GM23338 (cell line): ENCODE results near the gene DCT. TPM values are rescaled to one million over a fixed set of nuclear protein-coding genes. Genes with fewer than 3 reads are reported as not detected.

Experiments
- ATAC-seq: fragments of 200-7000 bp; cut with Tn5 transposase; 3 replicates; pipeline ENCODE4 v1.9.1; 2020
- DNase-seq: peaks from one replicate; pipeline ENCODE4 v3.0.0-alpha.2; 2015; ENCODE audit warnings: low spot score
- H2AFZ ChIP-seq: fragments of 200-600 bp; sonication (generic); 2 replicates; pipeline ENCODE4 v1.8.0; 2016; ENCODE audit warnings: antibody characterized with exemption, mild to moderate bottlenecking, moderate library complexity
- H3F3A ChIP-seq: fragments of 200-600 bp; sonication (generic); replicated peaks from 2 replicates; pipeline ENCODE4 v1.8.0; 2017; ENCODE audit warnings: antibody characterized with exemption, mixed run types, low read depth
- H3K27ac ChIP-seq: fragments of 200-600 bp; sonication (generic); 2 replicates; pipeline ENCODE4 v1.6.1; 2016; ENCODE audit warnings: low read depth
- H3K27me3 ChIP-seq: fragments of 200-600 bp; sonication (generic); 2 replicates; pipeline ENCODE4 v1.8.0; 2016; ENCODE audit warnings: mild to moderate bottlenecking, mixed run types, moderate library complexity; ENCODE audit not compliant: insufficient read depth
- H3K36me3 ChIP-seq: fragments of 200-600 bp; sonication (generic); 2 replicates; pipeline ENCODE4 v1.8.0; 2016; ENCODE audit warnings: mild to moderate bottlenecking; ENCODE audit not compliant: insufficient read depth
- H3K4me1 ChIP-seq: fragments of 200-600 bp; sonication (generic); 2 replicates; pipeline ENCODE4 v1.8.0; 2016; ENCODE audit warnings: mild to moderate bottlenecking, moderate library complexity; ENCODE audit not compliant: insufficient read depth
- H3K4me2 ChIP-seq: fragments of 200-600 bp; sonication (generic); 2 replicates; pipeline ENCODE4 v1.7.1; 2017; ENCODE audit warnings: mixed run types
- H3K4me3 ChIP-seq: fragments of 200-600 bp; sonication (generic); 2 replicates; pipeline ENCODE4 v1.6.1; 2016; ENCODE audit warnings: mixed run types
- H3K79me2 ChIP-seq: fragments of 200-600 bp; sonication (generic); replicated peaks from 2 replicates; pipeline ENCODE4 v1.8.0; 2017; ENCODE audit warnings: mild to moderate bottlenecking; ENCODE audit not compliant: insufficient read depth
- H3K9me2 ChIP-seq: fragments of 200-600 bp; sonication (generic); 2 replicates; pipeline ENCODE4 v1.8.0; 2017; ENCODE audit not compliant: insufficient read depth
- H4K20me1 ChIP-seq: fragments of 200-600 bp; sonication (generic); replicated peaks from 2 replicates; pipeline ENCODE4 v1.8.0; 2017; ENCODE audit warnings: mild to moderate bottlenecking; ENCODE audit not compliant: insufficient read depth
- H3K27ac Mint-ChIP-seq: 2 replicates; pipeline ENCODE4 v1.8.0; 2020; ENCODE audit warnings: inconsistent platforms, mild to moderate bottlenecking, moderate library complexity, mixed read lengths
- H3K27me3 Mint-ChIP-seq: 3 replicates; pipeline ENCODE4 v1.8.0; 2022; ENCODE audit warnings: low read depth, mild to moderate bottlenecking, moderate library complexity, mixed read lengths, inconsistent platforms; ENCODE audit not compliant: insufficient read depth, poor library complexity
- H3K36me3 Mint-ChIP-seq: 3 replicates; pipeline ENCODE4 v1.8.0; 2021; ENCODE audit warnings: low read depth, mild to moderate bottlenecking, inconsistent platforms, moderate library complexity, mixed read lengths
- H3K4me1 Mint-ChIP-seq: 3 replicates; pipeline ENCODE4 v1.8.0; 2020; ENCODE audit warnings: mild to moderate bottlenecking, inconsistent platforms, mixed read lengths
- H3K4me3 Mint-ChIP-seq: 3 replicates; pipeline ENCODE4 v1.8.0; 2021; ENCODE audit warnings: moderate library complexity, mild to moderate bottlenecking, inconsistent platforms, mixed read lengths
- H3K9me3 Mint-ChIP-seq: 3 replicates; pipeline ENCODE4 v1.8.0; 2020; ENCODE audit warnings: moderate library complexity, mild to moderate bottlenecking, inconsistent platforms, mixed read lengths
- CREB1 ChIP-seq: fragments of 250-450 bp; sonication (Bioruptor Pico); IDR thresholded peaks from 2 replicates; pipeline ENCODE4 v1.5.0; 2020; ENCODE audit warnings: low read depth, mild to moderate bottlenecking, moderate library complexity
- CTCF ChIP-seq, 2 experiments: fragments of 200-600 bp in 1 of 2; sonication (generic) in 1 of 2; conservative IDR thresholded peaks; 2 replicates each; pipeline versions ENCODE4 v1.5.1 to v1.6.1; 2016 to 2017; ENCODE audit warnings: antibody characterized with exemption in 2 of 2, low read depth in 2 of 2, mild to moderate bottlenecking in 2 of 2, moderate library complexity in 1 of 2
- EZH2 ChIP-seq: fragments of 200-600 bp; sonication (generic); IDR thresholded peaks from one replicate; pipeline ENCODE4 v1.8.0; 2017; ENCODE audit warnings: antibody characterized with exemption, mild to moderate bottlenecking, low read depth; ENCODE audit not compliant: unreplicated experiment
- EZH2phosphoT487 ChIP-seq: fragments of 200-600 bp; sonication (generic); IDR thresholded peaks from one replicate; pipeline ENCODE4 v1.8.1; 2018; ENCODE audit warnings: antibody characterized with exemption; ENCODE audit not compliant: unreplicated experiment
- JUNB ChIP-seq: IDR thresholded peaks from one replicate; pipeline ENCODE4 v1.6.1; 2016; ENCODE audit warnings: antibody characterized with exemption; ENCODE audit not compliant: unreplicated experiment
- NANOG ChIP-seq: IDR thresholded peaks from 2 replicates; pipeline ENCODE4 v1.6.1; 2016; ENCODE audit warnings: antibody characterized with exemption, borderline replicate concordance
- POLR2AphosphoS5 ChIP-seq: IDR thresholded peaks from 2 replicates; pipeline ENCODE4 v1.6.1; 2016; ENCODE audit warnings: antibody characterized with exemption, low read depth
- STAT1 ChIP-seq: IDR thresholded peaks from one replicate; pipeline ENCODE4 v1.6.1; 2016; ENCODE audit warnings: antibody characterized with exemption; ENCODE audit not compliant: unreplicated experiment
- ZNF114 ChIP-seq: fragments of 250-450 bp; sonication (Bioruptor Pico); IDR thresholded peaks from 2 replicates; pipeline ENCODE4 v1.5.0; 2020; ENCODE audit warnings: mild to moderate bottlenecking, moderate library complexity
- ZNF331 ChIP-seq: fragments of 250-450 bp; sonication (Bioruptor Pico); IDR thresholded peaks from 2 replicates; pipeline ENCODE4 v1.5.0; 2020; ENCODE audit warnings: low read depth, mild to moderate bottlenecking, moderate library complexity
- ZNF462 ChIP-seq: fragments of 250-450 bp; sonication (Bioruptor Pico); IDR thresholded peaks from 2 replicates; pipeline ENCODE4 v1.5.0; 2020; ENCODE audit warnings: mild to moderate bottlenecking, moderate library complexity
- polyA plus RNA-seq: library from polyadenylated mRNA; unstranded; fragments of >200 nt; fragmentation: Nextera tagmentation; extraction: Ambion mirVana; gene quantifications from 2 replicates; pipeline ENCODE4 v1.2.1, GENCODE V29; 2016
- total RNA-seq: library from RNA; depleted of rRNA; stranded (reverse); fragments of >200 nt; shearing (Covaris generic); gene quantifications from 2 replicates; pipeline ENCODE4 v1.2.3, GENCODE V29; 2014
- TF ChIP-seq, protein P1 (sequence below): IDR thresholded peaks from 2 replicates; pipeline ENCODE4 v1.6.1; 2016; ENCODE audit warnings: antibody characterized with exemption

The DCT gene
- total and polyA plus RNA-seq, 2 experiments from 2014 or later, result 0.14 TPM; not detected in 1

GRCh38 chr13:94416454-94417080 is 62.9 kb downstream of the DCT start:
- Histone ChIP-seq H3K27ac (no peak overlapping the region), H3K27me3 (no peaks in the 10 kb centered on the region), H3K79me2 (no peaks in the 10 kb centered on the region), H2AFZ (peak overlapping the region; percentile 4; the same call in 1 of the 2 replicates), H3F3A (no peaks in the 10 kb centered on the region), H3K4me2 (no peak overlapping the region), H3K9me2 (no peaks in the 10 kb centered on the region), H3K4me3 (no peak overlapping the region), H4K20me1 (no peaks in the 10 kb centered on the region), H3K4me1 (peaks cover 15% of the 10 kb centered on the region), H3K36me3 (no peaks in the 10 kb centered on the region)
- TF ChIP-seq, protein P1, sequence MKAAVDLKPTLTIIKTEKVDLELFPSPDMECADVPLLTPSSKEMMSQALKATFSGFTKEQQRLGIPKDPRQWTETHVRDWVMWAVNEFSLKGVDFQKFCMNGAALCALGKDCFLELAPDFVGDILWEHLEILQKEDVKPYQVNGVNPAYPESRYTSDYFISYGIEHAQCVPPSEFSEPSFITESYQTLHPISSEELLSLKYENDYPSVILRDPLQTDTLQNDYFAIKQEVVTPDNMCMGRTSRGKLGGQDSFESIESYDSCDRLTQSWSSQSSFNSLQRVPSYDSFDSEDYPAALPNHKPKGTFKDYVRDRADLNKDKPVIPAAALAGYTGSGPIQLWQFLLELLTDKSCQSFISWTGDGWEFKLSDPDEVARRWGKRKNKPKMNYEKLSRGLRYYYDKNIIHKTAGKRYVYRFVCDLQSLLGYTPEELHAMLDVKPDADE, result no peak
- TF ChIP-seq STAT1 (no peak), POLR2AphosphoS5 (no peak), ZNF331 (CRISPR knock-in tag) (no peak), EZH2 (no peak), CREB1 (CRISPR knock-in tag) (0 out of 2 replicates have a peak, but pooled peaks have one; percentile 19), EZH2phosphoT487 (no peak), NANOG (no peak), ZNF462 (CRISPR knock-in tag) (peak; percentile 72), JUNB (no peak), CTCF (conservative IDR thresholded peaks at IDR 0.05; ENCODE audit: low read depth in 2 of 2) (peak; percentile 84 to 97), ZNF114 (no peak)
- ATAC-seq (peak; percentile 98), DNase-seq (peak; percentile 94)
- H3K27me3 Mint-ChIP-seq, result no peaks in the 10 kb centered on the region
- peaks cover 11% of the 10 kb centered on the region; the same call in 2 of the 3 replicates for H3K36me3 Mint-ChIP-seq
- H3K4me3 Mint-ChIP-seq, result no peak overlapping the region
- H3K9me3 Mint-ChIP-seq, result peaks cover 21% of the 10 kb centered on the region; the same call in 2 of the 3 replicates
- peak overlapping the region; percentile 37 for H3K27ac Mint-ChIP-seq
- peaks cover 11% of the 10 kb centered on the region for H3K4me1 Mint-ChIP-seq
